ENCODE results near the gene LHFPL3. TPM values are rescaled to one million over a fixed set of nuclear protein-coding genes. Genes with fewer than 3 reads are reported as not detected.

The LHFPL3 gene
- total RNA-seq, 1 experiment from 2014 or later: 0.83 TPM

DNA sequence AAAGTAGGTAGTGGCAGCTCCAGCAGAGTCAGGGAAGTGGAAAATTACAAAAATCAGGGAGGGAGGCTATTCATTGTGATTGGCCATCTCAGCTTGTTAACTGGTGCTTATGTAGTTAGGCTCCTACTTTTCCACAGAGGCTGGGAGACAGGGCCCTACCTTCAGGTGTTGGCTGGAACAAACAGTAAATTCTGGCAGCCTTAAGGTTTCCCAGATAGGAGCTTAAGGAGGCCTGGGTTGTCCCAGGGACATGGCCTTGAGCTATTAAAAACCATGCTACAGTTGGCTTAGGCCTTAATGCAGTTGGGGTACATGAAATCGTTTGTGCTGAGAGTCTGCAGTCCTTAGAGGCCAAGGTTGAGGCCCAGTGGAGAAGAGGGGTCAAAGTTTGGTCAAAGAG lies 324.5 kb downstream of the LHFPL3 start (continued):
- TF ChIP-seq ZNF532 (CRISPR knock-in tag; IDR thresholded peaks at IDR 0.05; ENCODE audit: borderline replicate concordance): no peak
- no peak for TF ChIP-seq SP1 (CRISPR knock-in tag; conservative IDR thresholded peaks at IDR 0.05)
- TF ChIP-seq TCF7 (CRISPR knock-in tag; IDR thresholded peaks at IDR 0.05; ENCODE audit: low read depth): no peak
- TF ChIP-seq, protein P1, sequence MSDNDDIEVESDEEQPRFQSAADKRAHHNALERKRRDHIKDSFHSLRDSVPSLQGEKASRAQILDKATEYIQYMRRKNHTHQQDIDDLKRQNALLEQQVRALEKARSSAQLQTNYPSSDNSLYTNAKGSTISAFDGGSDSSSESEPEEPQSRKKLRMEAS (CRISPR knock-in tag; IDR thresholded peaks at IDR 0.05): no peak
- no peak for TF ChIP-seq ZNF396 (CRISPR knock-in tag; IDR thresholded peaks at IDR 0.05; ENCODE audit: borderline replicate concordance)
- TF ChIP-seq, protein P2, sequence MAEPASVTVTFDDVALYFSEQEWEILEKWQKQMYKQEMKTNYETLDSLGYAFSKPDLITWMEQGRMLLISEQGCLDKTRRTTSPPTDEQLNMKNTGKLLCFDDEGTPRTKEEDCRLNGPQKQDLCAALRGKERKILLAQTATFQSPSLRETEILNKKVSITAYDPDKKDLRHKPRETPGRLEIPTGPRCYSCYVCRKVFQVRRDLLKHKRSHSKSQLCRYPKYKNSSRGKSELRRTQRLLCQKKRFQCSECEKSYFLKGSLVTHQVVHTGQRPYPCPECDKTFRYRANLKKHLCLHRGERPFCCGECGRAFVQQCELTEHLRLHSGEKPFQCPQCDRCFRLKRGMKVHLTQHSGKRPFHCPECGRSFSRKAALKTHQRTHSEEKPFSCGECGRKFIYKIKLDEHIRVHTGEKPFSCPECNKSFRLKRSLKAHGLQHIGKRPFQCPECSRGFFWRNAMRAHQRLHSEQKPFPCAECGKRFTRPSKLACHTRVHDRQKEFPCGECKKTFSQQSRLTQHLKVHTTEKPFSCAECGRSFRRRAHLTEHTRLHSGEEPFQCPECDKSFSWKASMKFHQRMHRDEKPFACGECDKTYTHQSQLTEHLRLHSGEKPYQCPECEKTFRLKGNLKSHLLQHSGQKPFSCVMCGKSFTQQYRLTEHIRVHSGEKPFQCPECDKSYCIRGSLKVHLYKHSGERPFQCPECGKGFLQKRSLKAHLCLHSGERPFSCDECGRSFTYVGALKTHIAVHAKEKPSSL (CRISPR knock-in tag; conservative IDR thresholded peaks at IDR 0.05): no peak
- TF ChIP-seq FOXP1 (CRISPR knock-in tag; IDR thresholded peaks at IDR 0.05; ENCODE audit: borderline replicate concordance): no peak
- TF ChIP-seq ETV6 (CRISPR knock-in tag; IDR thresholded peaks at IDR 0.05): no peak
- TF ChIP-seq ESRRA (CRISPR knock-in tag; IDR thresholded peaks at IDR 0.05; ENCODE audit: borderline replicate concordance): no peak
- TF ChIP-seq, protein P3, sequence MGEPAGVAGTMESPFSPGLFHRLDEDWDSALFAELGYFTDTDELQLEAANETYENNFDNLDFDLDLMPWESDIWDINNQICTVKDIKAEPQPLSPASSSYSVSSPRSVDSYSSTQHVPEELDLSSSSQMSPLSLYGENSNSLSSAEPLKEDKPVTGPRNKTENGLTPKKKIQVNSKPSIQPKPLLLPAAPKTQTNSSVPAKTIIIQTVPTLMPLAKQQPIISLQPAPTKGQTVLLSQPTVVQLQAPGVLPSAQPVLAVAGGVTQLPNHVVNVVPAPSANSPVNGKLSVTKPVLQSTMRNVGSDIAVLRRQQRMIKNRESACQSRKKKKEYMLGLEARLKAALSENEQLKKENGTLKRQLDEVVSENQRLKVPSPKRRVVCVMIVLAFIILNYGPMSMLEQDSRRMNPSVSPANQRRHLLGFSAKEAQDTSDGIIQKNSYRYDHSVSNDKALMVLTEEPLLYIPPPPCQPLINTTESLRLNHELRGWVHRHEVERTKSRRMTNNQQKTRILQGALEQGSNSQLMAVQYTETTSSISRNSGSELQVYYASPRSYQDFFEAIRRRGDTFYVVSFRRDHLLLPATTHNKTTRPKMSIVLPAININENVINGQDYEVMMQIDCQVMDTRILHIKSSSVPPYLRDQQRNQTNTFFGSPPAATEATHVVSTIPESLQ (CRISPR knock-in tag; IDR thresholded peaks at IDR 0.05): no peak
- no peak for TF ChIP-seq ATF3 (CRISPR knock-in tag; conservative IDR thresholded peaks at IDR 0.05)

GRCh38 chr7:104653825-104654401 lies 325.5 kb downstream of the LHFPL3 start:
- ChIA-PET POLR2A (interaction anchor here (0.6 kb wide), 1 partner anchor 16 kb away, joined by 5 read pairs; no protein-coding TSS in a partner anchor), CTCF (interaction anchor here (0.9 to 2.1 kb wide), 2 partner anchors 10 to 194 kb away, joined by 3 to 12 read pairs; no protein-coding TSS in a partner anchor)
- Mint-ChIP-seq H3K27me3 (ENCODE audit: low read depth) (no peaks in the 10 kb centered on the region; the same call in 1 of the 2 replicates), H3K4me3 (no peak overlapping the region), H3K36me3 (no peaks in the 10 kb centered on the region), H3K9me3 (no peaks in the 10 kb centered on the region), H3K4me1 (peaks cover 3% of the 10 kb centered on the region), H3K27ac (no peak overlapping the region)
- ATAC-seq (no peak), DNase-seq (ENCODE audit: low spot score) (no peak)
- TF ChIP-seq, protein P4, sequence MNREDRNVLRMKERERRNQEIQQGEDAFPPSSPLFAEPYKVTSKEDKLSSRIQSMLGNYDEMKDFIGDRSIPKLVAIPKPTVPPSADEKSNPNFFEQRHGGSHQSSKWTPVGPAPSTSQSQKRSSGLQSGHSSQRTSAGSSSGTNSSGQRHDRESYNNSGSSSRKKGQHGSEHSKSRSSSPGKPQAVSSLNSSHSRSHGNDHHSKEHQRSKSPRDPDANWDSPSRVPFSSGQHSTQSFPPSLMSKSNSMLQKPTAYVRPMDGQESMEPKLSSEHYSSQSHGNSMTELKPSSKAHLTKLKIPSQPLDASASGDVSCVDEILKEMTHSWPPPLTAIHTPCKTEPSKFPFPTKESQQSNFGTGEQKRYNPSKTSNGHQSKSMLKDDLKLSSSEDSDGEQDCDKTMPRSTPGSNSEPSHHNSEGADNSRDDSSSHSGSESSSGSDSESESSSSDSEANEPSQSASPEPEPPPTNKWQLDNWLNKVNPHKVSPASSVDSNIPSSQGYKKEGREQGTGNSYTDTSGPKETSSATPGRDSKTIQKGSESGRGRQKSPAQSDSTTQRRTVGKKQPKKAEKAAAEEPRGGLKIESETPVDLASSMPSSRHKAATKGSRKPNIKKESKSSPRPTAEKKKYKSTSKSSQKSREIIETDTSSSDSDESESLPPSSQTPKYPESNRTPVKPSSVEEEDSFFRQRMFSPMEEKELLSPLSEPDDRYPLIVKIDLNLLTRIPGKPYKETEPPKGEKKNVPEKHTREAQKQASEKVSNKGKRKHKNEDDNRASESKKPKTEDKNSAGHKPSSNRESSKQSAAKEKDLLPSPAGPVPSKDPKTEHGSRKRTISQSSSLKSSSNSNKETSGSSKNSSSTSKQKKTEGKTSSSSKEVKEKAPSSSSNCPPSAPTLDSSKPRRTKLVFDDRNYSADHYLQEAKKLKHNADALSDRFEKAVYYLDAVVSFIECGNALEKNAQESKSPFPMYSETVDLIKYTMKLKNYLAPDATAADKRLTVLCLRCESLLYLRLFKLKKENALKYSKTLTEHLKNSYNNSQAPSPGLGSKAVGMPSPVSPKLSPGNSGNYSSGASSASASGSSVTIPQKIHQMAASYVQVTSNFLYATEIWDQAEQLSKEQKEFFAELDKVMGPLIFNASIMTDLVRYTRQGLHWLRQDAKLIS (CRISPR knock-in tag; IDR thresholded peaks at IDR 0.05; ENCODE audit: borderline replicate concordance): no peak
- TF ChIP-seq ZNF423 (CRISPR knock-in tag; IDR thresholded peaks at IDR 0.05): no peak
- TF ChIP-seq, protein P5, sequence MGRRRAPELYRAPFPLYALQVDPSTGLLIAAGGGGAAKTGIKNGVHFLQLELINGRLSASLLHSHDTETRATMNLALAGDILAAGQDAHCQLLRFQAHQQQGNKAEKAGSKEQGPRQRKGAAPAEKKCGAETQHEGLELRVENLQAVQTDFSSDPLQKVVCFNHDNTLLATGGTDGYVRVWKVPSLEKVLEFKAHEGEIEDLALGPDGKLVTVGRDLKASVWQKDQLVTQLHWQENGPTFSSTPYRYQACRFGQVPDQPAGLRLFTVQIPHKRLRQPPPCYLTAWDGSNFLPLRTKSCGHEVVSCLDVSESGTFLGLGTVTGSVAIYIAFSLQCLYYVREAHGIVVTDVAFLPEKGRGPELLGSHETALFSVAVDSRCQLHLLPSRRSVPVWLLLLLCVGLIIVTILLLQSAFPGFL (CRISPR knock-in tag; IDR thresholded peaks at IDR 0.05; ENCODE audit: borderline replicate concordance): no peak
- no peak for TF ChIP-seq FOXJ3 (CRISPR knock-in tag; IDR thresholded peaks at IDR 0.05; ENCODE audit: borderline replicate concordance)
- TF ChIP-seq SMAD4 (CRISPR knock-in tag; IDR thresholded peaks at IDR 0.05): no peak
- TF ChIP-seq AR (CRISPR knock-in tag; IDR thresholded peaks at IDR 0.05): no peak

Data from WTC11 (cell line).